ENCODE results near the gene GPRIN1.

GPRIN1 gene

GRCh38 chr5:176647843-176648473 lies 38.0 kb upstream of the GPRIN1 start:
- Mint-ChIP-seq H3K9me3 (no peaks in the 10 kb centered on the region), H3K27ac (peak overlapping the region; percentile 55 to 90)

GRCh38 chr5:176647030-176647842 lies 37.3 kb upstream of the GPRIN1 start, which contains the start of gene TSPAN17:
Gene TSPAN17, plus strand, starts transcription at chr5:176647484. Its CDS starts 132 bp downstream, at chr5:176647616.
- DNase-seq (peak; percentile 97 to 99 (median 98)), ATAC-seq (replicated peaks) (peak; percentile 83)
- Mint-ChIP-seq H3K27me3 (no peaks in the 10 kb centered on the region), H3K4me1 (ENCODE audit: low read depth in 2 of 2) (peaks cover 51% of the 10 kb centered on the region in 2 donors), H3K27ac (peak within 1 kb of the TSS; percentile 87 to 90), H3K4me3 (peak within 1 kb of the TSS; percentile 82 to 91), H3K9me3 (no peaks in the 10 kb centered on the region), H3K36me3 (ENCODE audit: insufficient read depth) (peaks cover 14% of the 10 kb centered on the region)

More at GRCh38 chr5:176647843-176648473, 38.0 kb upstream of the GPRIN1 start:
- ATAC-seq (replicated peaks) (no peak), DNase-seq (peak in 1 of 3 experiments; percentile 8)
- Mint-ChIP-seq H3K36me3 (ENCODE audit: insufficient read depth) (peaks cover 14% of the 10 kb centered on the region), H3K4me3 (peak overlapping the region; percentile 82 to 91), H3K27me3 (no peaks in the 10 kb centered on the region), H3K4me1 (ENCODE audit: low read depth in 2 of 2) (peaks cover 56 to 58% of the 10 kb centered on the region in 2 donors)

GRCh38 chr5:176646707-176647029 lies 36.7 kb upstream of the GPRIN1 start:
- DNase-seq (no peak), ATAC-seq (replicated peaks) (no peak)
- Mint-ChIP-seq H3K9me3 (no peaks in the 10 kb centered on the region), H3K36me3 (ENCODE audit: insufficient read depth) (peaks cover 14% of the 10 kb centered on the region), H3K4me1 (ENCODE audit: low read depth in 2 of 2) (peaks cover 46 to 47% of the 10 kb centered on the region in 2 donors), H3K27me3 (no peaks in the 10 kb centered on the region), H3K27ac (peak overlapping the region; percentile 87 to 90), H3K4me3 (peak overlapping the region; percentile 82 to 91)

- H3K4me3 Mint-ChIP-seq: peak overlapping the region; percentile 82 to 91
- H3K27me3 Mint-ChIP-seq: no peaks in the 10 kb centered on the region
- peak overlapping the region; percentile 87 to 90 for H3K27ac Mint-ChIP-seq
- peaks cover 42% of the 10 kb centered on the region in 2 donors for H3K4me1 Mint-ChIP-seq (ENCODE audit: low read depth in 2 of 2)
- ATAC-seq (replicated peaks) (no peak), DNase-seq (no peak)
- H3K36me3 Mint-ChIP-seq (ENCODE audit: insufficient read depth): peaks cover 14% of the 10 kb centered on the region
- no peaks in the 10 kb centered on the region for H3K9me3 Mint-ChIP-seq
Measured at GRCh38 chr5:176646049-176646706, 36.2 kb upstream of the GPRIN1 start.

GRCh38 chr5:176644878-176645670 lies 35.1 kb upstream of the GPRIN1 start:
- Mint-ChIP-seq H3K27me3 (no peaks in the 10 kb centered on the region), H3K36me3 (ENCODE audit: insufficient read depth) (peaks cover 14% of the 10 kb centered on the region), H3K27ac (peak overlapping the region; percentile 46 to 70), H3K4me1 (ENCODE audit: low read depth in 2 of 2) (peaks cover 31% of the 10 kb centered on the region in 2 donors), H3K9me3 (no peaks in the 10 kb centered on the region), H3K4me3 (peak overlapping the region in 1 of 2 donors; percentile 51)
- ATAC-seq (replicated peaks): no peak
- no peak for DNase-seq

GRCh38 chr5:176644294-176644693 lies 34.3 kb upstream of the GPRIN1 start:
- Mint-ChIP-seq H3K9me3 (no peaks in the 10 kb centered on the region), H3K36me3 (ENCODE audit: insufficient read depth) (peaks cover 11% of the 10 kb centered on the region), H3K27me3 (no peaks in the 10 kb centered on the region), H3K4me1 (ENCODE audit: low read depth in 2 of 2) (peaks cover 23 to 28% of the 10 kb centered on the region in 2 donors), H3K27ac (no peak overlapping the region), H3K4me3 (no peak overlapping the region)
- DNase-seq (no peak), ATAC-seq (replicated peaks) (no peak)

- no peak overlapping the region for H3K27ac Mint-ChIP-seq
- ATAC-seq (replicated peaks): no peak
- H3K4me1 Mint-ChIP-seq (ENCODE audit: low read depth in 2 of 2): peaks cover 17 to 21% of the 10 kb centered on the region in 2 donors
- H3K36me3 Mint-ChIP-seq (ENCODE audit: insufficient read depth): peaks cover 7% of the 10 kb centered on the region
- no peaks in the 10 kb centered on the region for H3K9me3 Mint-ChIP-seq
- no peak overlapping the region for H3K4me3 Mint-ChIP-seq
- no peaks in the 10 kb centered on the region for H3K27me3 Mint-ChIP-seq
- DNase-seq: no peak
Measured at GRCh38 chr5:176643491-176644219, 33.7 kb upstream of the GPRIN1 start.

- Mint-ChIP-seq H3K27me3 (peaks cover 0 to 5% of the 10 kb centered on the region in 2 donors), H3K4me3 (no peak overlapping the region), H3K36me3 (ENCODE audit: insufficient read depth) (peaks cover 3% of the 10 kb centered on the region), H3K9me3 (no peaks in the 10 kb centered on the region), H3K4me1 (ENCODE audit: low read depth in 2 of 2) (peaks cover 11 to 15% of the 10 kb centered on the region in 2 donors), H3K27ac (no peak overlapping the region)
- ATAC-seq (replicated peaks) (no peak), DNase-seq (no peak)
Measured at GRCh38 chr5:176642675-176643490, 32.9 kb upstream of the GPRIN1 start.

- no peak for ATAC-seq (replicated peaks)
- no peak overlapping the region for H3K4me3 Mint-ChIP-seq
Measured at GRCh38 chr5:176640616-176641015, 30.7 kb upstream of the GPRIN1 start.

GRCh38 chr5:176639981-176640380 lies 30.0 kb upstream of the GPRIN1 start:
- no peak overlapping the region for H3K4me3 Mint-ChIP-seq
- H3K27me3 Mint-ChIP-seq: peaks cover 10 to 34% of the 10 kb centered on the region in 2 donors
- H3K9me3 Mint-ChIP-seq: peaks cover 0 to 4% of the 10 kb centered on the region in 2 donors
- H3K36me3 Mint-ChIP-seq (ENCODE audit: insufficient read depth): peaks cover 7% of the 10 kb centered on the region
- no peaks in the 10 kb centered on the region for H3K4me1 Mint-ChIP-seq (ENCODE audit: low read depth in 2 of 2)
- ATAC-seq (replicated peaks): no peak
- DNase-seq: no peak
- no peak overlapping the region for H3K27ac Mint-ChIP-seq

More at GRCh38 chr5:176640616-176641015, 30.7 kb upstream of the GPRIN1 start:
- peaks cover 3% of the 10 kb centered on the region for H3K36me3 Mint-ChIP-seq (ENCODE audit: insufficient read depth)
- no peak overlapping the region for H3K27ac Mint-ChIP-seq
- no peak for DNase-seq
- no peaks in the 10 kb centered on the region for H3K4me1 Mint-ChIP-seq (ENCODE audit: low read depth in 2 of 2)
- no peaks in the 10 kb centered on the region for H3K9me3 Mint-ChIP-seq
- H3K27me3 Mint-ChIP-seq: peaks cover 4 to 27% of the 10 kb centered on the region in 2 donors

GRCh38 chr5:176639208-176639607 lies 29.3 kb upstream of the GPRIN1 start:
- no peak for DNase-seq
- no peaks in the 10 kb centered on the region for H3K4me1 Mint-ChIP-seq (ENCODE audit: low read depth in 2 of 2)
- no peak for ATAC-seq (replicated peaks)
- H3K27ac Mint-ChIP-seq: no peak overlapping the region
- H3K9me3 Mint-ChIP-seq: peaks cover 0 to 7% of the 10 kb centered on the region in 2 donors
- peaks cover 9% of the 10 kb centered on the region for H3K36me3 Mint-ChIP-seq (ENCODE audit: insufficient read depth)
- peaks cover 16 to 41% of the 10 kb centered on the region in 2 donors for H3K27me3 Mint-ChIP-seq
- no peak overlapping the region for H3K4me3 Mint-ChIP-seq

GRCh38 chr5:176638437-176638836 lies 28.5 kb upstream of the GPRIN1 start:
- H3K36me3 Mint-ChIP-seq (ENCODE audit: insufficient read depth): peaks cover 7% of the 10 kb centered on the region
- H3K4me1 Mint-ChIP-seq (ENCODE audit: low read depth in 2 of 2): no peaks in the 10 kb centered on the region
- H3K9me3 Mint-ChIP-seq: peaks cover 0 to 7% of the 10 kb centered on the region in 2 donors
- no peak overlapping the region for H3K4me3 Mint-ChIP-seq
- ATAC-seq (replicated peaks) (no peak), DNase-seq (no peak)
- no peak overlapping the region for H3K27ac Mint-ChIP-seq
- H3K27me3 Mint-ChIP-seq: peaks cover 23 to 49% of the 10 kb centered on the region in 2 donors

All from effector memory CD8-positive, alpha-beta T cell (primary cell).